Erythroblast (primary cell): ENCODE results near the gene PAGE4.

Experiments used
- DNase-seq, 2 experiments: peaks; one replicate each; lab custom pipeline; 2025; lab: John Stamatoyannopoulos, UW
- GATA1 ChIP-seq: IDR thresholded peaks from 2 replicates; pipeline ENCODE4 v1.6.1; 2011; ENCODE audit warnings: low read depth, mild to moderate bottlenecking, control low read depth, low read length, moderate library complexity
- POLR2A ChIP-seq: IDR thresholded peaks from 2 replicates; pipeline ENCODE4 v1.6.1; 2011; ENCODE audit warnings: mild to moderate bottlenecking, low read length

The PAGE4 gene

DNA sequence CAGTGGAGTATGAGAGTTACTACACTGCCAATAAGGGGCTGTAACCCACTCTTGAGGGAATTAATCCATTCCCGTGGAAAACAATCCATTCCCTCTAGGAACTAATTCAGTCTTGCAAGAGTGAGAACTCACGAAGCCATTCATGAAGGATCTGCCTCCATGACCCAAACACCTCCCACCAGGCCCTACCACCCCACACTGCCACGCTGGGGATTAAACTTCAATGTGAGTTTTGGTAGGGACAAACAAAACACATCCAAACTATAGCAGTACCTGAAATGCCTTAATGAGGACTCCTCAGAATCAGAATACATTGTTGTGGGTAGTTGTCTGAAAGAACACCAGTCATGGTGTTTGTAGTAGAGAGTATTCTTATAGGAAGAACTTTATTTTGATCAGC is 19.2 kb downstream of the PAGE4 start:
- no peak for TF ChIP-seq GATA1
- no peak for TF ChIP-seq POLR2A
- no peak for DNase-seq

DNA sequence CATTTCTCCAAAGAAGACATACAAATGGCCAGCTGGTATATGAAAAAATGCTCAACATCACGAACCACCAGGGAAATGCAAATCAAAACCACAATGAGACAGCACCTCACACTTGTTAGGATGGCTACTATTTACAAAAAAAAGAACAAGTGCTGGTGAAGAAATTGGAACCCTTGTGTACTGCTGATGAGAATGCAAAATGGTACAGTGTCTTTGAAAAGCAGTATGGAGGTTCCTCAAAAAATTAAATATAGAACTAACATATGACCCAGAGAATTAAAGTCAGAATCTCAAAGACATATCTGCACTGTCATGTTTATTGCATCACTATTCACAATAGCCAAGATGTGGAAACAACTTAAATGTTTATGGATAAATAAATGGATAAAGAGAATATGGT is 20.9 kb downstream of the PAGE4 start:
- DNase-seq: peak in 1 of 2 experiments; percentile 14
- TF ChIP-seq POLR2A (no peak), GATA1 (no peak)

DNA sequence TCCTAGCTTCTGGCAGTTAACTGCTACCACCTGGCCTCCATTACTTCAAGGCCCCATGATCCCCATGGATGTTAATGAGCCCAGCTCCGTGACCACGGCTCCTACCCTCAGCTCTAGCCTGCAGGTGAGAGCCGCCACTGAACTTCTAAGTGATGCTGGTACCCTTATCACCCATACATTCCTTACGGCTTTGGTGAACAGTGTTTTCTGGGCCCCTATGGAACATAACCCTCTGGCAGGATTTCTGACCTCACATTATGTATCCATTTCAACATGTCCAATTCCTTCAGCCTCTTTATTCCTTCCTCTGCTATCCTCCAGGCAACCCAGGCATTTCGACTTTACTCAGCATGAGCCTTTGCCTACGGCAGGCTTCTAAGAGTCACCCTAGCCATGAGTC is 24.6 kb downstream of the PAGE4 start:
- no peak for DNase-seq
- TF ChIP-seq POLR2A (no peak), GATA1 (no peak)

DNA sequence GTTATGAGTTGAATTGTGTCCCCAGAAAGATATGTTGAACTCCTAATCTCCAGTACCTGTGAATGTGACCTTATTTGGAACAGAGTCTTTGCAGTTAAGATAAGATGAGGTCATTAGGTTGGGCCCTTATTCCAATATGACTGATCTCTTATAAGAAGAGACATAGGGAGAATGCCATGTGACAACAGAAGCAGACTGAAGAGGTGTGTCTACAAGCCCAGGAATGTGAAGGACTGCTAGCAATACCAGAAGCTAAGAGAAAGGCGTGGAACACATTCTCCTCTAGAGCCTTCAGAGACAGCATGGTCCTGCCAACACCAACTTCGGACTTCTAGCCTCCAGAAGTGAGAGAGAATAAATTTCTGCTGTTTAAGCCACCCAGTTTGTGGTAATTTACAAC is 27.7 kb downstream of the PAGE4 start:
- no peak for TF ChIP-seq GATA1
- no peak for TF ChIP-seq POLR2A
- no peak for DNase-seq

DNA sequence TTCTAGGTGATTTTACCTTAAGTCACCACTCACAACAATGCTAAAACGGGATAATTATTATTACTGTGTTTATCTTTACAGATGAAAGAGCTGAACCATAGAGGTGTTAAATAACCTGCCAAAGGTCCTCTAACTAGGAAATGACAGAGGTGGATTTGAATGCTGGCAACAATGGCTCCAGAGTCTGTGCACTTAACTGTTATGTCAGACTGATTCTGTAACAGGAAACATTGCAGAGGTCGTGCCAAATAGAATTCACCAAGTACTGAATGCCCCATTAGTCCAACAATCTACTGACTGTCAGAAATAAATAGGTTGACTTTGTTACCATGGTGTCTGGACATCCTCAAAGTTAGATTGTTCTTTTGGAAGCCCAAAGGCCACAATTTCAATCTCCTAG is 29.2 kb downstream of the PAGE4 start:
- no peak for DNase-seq
- TF ChIP-seq POLR2A: no peak
- no peak for TF ChIP-seq GATA1

DNA sequence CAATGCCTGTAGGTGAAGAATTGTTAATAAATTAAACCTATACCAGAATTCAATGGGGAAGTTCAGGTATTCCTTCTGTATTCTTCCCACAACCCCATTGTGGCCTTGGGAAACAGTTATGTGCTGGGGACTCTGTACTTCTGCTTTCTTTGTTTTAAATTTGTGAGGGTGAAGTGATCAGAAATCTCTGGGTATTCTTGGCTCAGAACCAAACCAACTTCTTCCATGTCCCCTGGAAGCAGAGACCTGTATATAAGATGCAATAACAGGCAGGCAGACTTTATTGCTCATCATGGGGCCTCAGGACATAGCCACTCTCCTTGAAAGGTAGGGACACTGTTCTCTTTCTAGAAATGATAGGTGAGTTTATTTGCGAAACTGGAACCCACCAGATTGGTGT is 30.4 kb downstream of the PAGE4 start:
- DNase-seq: no peak
- TF ChIP-seq POLR2A (no peak), GATA1 (no peak)

DNA sequence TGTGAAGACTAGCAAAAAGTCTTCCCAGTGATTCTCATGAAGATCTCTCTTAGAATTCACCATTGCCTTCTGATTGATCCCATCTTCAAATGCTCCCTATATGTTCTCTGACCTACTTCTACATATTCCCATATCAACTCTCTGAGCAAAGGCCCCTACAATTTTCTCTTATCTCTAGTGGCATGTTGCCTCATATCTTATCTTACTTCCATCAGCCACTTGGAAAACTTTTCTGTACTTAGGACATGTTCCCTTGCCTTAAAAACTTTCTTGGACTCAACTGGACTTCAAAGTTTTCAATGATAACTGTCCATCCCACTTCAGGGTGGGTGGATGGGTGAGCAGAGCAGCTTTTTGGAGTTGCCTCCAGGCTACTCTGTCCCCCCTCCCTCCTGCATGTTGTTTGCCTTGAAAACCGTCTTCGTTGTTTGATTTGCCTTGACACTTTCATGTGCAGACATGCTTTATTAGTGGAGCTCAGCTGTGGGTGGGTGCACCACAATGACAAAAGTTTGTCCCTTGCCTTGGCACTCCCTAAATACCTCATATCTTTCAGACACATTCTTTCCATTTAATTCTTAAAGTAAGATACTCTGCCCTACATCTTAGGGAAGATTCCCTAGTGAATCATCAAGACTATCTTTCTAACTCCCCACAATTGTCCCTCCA is 31.9 kb downstream of the PAGE4 start:
- TF ChIP-seq GATA1 (no peak), POLR2A (no peak)

DNA sequence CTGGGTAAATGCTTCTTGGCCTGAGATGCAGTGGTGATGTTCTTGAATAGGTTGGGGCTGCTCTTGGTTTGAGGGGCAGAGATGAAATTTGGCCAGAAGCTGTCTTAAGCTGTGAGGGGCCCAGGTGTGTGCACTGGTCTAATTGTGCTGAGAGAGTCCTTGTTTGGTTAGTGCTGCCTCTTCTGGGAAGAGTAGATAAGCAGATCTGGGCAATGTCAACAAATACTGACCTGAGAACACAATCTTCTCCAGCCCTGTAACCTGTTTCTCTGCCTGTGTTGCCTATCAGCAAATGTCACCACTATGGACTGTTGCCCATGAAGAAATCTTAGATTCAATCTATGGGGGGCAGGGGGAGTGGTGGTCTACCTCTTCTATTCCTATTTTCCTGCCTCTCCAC is 33.0 kb downstream of the PAGE4 start:
- TF ChIP-seq GATA1 (no peak), POLR2A (no peak)
- DNase-seq: peak in 1 of 2 experiments; percentile 34

More for the DNA sequence above, 31.9 kb downstream of the PAGE4 start:
- DNase-seq: peak; percentile 4 to 44

DNA sequence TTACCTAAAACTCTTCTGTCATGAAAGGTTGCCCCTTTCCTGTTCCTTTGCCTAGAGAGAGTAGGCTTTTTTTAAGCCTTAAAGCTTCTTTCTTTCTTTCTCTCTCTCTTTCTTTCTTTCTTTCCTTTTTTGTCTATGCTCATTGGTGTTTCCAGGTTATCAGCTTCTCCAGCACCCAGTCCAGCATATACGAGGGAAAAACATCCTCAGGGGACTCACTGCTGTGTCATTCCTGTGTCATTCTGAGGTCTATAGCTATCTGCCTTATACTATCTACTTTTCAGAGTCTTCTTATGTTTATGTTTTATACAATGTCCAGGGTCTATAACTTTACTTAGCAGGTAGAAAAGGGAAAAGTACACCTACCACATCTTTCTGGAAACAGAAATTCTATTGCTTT is 39.6 kb downstream of the PAGE4 start:
- DNase-seq: peak in 1 of 2 experiments; percentile 26
- TF ChIP-seq GATA1: no peak
- no peak for TF ChIP-seq POLR2A

DNA sequence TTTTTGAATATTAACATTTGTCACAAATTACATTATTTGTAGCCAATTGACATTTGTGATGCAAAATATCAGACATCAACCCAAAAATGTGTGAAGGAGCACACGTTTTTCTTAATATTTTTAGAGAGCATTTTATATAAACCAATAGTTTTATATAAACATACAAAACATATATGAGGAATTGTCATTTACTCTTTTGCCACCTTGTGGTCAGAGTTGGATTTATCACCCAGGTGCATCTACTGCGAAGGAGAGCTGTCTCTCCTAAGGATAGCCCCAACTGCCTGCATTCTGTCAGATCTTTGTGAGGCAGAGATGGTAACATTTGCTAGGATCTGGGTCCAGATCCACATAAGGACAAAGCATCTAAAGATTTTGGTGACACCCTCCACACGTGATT is 47.6 kb downstream of the PAGE4 start:
- TF ChIP-seq GATA1: no peak
- no peak for TF ChIP-seq POLR2A
- peak; percentile 20 to 53 for DNase-seq

DNA sequence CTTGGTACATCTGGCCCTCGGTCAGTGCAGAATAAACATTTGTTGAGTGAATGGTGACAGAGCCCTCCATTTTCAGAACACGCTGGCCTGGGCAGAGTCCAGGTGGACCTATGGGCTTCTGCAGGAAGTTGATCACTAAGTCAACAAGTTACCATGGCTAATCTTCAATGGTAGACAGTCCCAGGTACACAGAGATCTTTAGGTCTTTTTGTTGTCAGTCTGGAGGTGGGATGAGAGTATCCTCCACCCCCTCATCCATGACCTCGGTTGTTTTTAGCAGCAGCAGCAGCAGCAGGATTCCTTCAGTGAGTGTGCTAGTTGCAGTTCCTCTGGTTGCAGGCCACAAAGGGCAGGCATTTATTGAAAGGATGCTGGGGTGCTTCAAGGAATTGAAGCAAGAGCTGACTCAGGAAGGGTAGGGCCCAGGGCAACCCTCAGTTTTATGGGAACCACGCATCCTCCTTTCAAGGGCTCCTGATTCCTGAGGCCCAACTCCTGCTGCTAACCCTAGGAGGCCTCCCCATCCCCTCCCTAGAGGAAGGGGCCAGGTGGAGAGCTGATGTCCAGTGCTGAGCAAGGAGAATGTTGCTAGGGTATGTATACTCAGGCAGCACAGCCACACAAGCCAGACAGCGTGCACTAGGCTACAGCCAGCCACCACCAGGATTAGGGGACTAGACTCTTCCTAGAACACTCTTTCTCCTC is 48.4 kb downstream of the PAGE4 start:
- TF ChIP-seq GATA1 (no peak), POLR2A (no peak)
- DNase-seq: no peak

DNA sequence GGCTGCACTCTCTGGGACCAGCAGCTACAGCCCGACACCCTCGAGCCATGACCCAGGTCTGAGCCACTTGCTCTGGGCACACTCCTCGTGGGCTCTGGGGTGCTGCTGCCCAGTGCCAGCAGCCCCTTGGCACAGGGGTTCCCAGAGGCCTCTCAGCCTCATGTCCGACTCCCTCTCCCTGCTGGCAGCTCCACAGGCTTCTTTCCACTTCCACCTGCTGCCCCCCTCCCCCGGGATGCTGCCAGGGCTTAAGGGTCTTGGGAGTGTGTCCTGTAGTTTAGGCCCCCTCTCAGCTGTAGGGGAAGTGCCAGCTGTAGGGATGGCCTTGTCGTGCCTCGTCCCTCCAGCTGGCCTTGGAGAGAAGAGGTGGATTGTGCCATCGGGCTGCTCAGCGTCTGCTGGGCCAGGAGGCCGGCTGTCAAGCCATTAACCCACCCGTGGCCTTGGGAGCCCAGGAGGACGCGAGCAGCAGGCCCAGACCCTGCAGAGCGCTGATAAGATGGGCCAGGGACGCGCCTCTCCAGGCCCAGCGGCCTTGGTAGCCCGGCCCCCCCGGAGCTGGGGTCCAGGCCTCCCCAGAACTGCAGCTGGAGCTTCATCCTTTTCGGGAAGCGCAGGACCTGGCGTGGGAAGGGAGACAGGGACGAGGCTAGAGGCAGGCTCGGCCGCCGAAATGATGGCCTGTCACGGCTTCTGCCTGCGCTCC is 49.2 kb downstream of the PAGE4 start:
- TF ChIP-seq POLR2A (no peak), GATA1 (no peak)
- DNase-seq: peak; percentile 12 to 40

DNA sequence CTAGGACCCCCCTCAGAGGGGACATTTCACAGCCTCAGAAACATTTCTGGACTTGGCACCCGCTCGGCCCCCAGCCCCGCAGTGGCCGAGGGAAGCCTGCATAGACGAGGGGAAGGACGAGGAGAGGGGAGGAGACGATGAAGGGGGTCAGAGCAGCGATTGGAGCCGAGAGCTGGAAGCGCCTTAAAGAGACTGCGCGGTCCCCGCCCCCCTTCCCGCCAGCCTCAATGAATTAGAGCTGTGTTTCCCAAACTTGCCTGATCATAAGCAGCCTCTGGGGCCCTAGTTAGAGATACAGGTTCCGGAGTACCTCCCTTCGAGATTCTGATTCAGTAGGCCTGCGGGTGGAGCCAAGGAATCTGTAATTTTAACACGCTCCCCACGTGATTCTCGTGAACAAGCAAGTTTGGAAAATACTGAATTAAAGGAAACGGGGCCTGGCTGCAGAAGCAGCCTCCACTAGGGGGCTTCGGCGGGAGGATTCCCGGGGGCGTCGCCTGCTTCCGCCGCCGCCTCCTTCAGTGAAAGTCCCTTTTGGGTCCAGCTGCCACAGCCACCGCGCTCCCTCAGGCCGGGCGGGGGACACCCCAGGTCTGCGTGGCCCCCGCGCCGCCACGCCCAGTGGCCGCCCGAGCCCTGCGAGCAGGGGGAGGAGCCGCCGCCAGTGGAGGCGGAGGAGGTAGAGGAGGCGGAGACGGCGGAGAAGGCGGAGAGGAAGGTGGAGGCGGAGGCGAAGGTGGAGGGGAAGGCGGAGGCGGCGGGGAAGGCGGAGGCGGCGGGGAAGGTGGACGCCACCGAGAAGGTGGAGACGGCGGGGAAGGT is 49.9 kb downstream of the PAGE4 start, which contains the start of gene USP27X:
Gene USP27X (plus strand): TSS at position 651 of the 822 bp plus-strand sequence. CDS start 824 bp downstream, outside the sequence.
- DNase-seq: peak; percentile 82 to 88
- TF ChIP-seq GATA1 (no peak), POLR2A (no peak)
